ENCODE results near the gene SRGAP3.
A peak's percentile ranks its signal among the peaks of the same experiment; 100 is the strongest.

Gene SRGAP3

DNA sequence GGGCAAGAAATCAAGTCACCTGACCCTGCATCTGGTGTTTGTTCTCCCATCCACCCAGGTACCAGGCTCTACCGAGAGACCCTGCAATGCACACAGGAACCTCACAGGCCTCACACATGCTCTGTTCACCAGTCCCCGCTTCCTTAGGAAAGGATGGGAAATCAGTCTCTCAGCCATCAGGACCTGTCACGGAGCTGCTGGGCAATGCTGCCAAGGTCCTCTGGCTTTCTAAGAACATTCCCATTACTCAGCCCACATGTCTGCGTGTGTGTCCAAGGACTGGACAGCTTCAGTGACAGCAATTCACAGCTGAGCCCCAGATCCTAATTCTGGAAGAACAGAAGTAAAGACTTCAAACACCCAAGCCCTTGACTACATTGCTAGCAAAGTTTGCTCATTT lies 6.5 kb upstream of the SRGAP3 start:
- TF ChIP-seq, protein P1, sequence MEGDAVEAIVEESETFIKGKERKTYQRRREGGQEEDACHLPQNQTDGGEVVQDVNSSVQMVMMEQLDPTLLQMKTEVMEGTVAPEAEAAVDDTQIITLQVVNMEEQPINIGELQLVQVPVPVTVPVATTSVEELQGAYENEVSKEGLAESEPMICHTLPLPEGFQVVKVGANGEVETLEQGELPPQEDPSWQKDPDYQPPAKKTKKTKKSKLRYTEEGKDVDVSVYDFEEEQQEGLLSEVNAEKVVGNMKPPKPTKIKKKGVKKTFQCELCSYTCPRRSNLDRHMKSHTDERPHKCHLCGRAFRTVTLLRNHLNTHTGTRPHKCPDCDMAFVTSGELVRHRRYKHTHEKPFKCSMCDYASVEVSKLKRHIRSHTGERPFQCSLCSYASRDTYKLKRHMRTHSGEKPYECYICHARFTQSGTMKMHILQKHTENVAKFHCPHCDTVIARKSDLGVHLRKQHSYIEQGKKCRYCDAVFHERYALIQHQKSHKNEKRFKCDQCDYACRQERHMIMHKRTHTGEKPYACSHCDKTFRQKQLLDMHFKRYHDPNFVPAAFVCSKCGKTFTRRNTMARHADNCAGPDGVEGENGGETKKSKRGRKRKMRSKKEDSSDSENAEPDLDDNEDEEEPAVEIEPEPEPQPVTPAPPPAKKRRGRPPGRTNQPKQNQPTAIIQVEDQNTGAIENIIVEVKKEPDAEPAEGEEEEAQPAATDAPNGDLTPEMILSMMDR (IDR thresholded peaks at IDR 0.05; ENCODE audit: insufficient read depth, low read depth, low read length, missing control alignments), result no peak
- no peak for DNase-seq (ENCODE audit: low read depth)
- no peak overlapping the region for H3K4me3 ChIP-seq (ENCODE audit: low read depth, low read length)

DNA sequence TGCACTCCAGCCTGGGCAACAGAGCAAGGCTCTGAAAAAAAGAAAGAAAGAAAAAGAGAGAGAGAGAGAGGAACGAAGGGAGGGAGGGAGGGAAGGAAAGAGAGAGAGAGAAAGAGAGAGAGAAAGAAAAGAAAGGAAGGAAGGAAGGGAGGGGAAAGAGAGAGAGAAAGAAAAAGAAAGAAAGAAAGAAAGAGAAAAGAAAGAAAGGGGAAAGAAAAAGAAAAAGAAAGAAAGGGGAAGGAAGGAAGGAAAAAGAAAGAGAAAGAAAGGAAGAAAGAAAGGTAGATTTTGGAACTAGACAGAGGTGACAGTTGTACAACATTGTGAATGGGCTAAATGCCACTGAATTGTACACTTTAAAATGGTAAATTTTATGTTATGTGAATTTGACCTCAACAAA lies 5.3 kb upstream of the SRGAP3 start:
- TF ChIP-seq, protein P1 (IDR thresholded peaks at IDR 0.05; ENCODE audit: insufficient read depth, low read depth, low read length, missing control alignments), result no peak
- no peak overlapping the region for H3K4me3 ChIP-seq (ENCODE audit: low read depth, low read length)
- DNase-seq (ENCODE audit: low read depth), result no peak

DNA sequence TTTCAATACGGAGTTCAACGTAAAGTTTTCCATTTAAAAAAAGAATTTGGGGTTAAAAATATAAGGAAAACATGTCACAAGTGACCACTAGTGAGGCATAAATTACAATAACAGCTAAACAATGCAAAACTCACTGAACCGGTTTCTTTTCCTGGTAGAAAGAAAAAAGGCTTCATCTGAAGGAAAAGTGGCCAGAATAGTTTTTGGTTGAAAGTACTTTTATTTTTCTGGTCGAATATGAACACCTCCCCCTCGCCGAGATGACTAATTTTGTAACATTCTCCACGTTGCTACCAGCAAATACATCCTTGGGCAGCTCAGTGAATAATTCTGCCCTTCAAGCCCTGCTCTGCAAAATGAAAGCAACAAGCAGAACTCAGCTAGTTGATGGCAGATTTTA lies 3.9 kb upstream of the SRGAP3 start:
- H3K4me3 ChIP-seq (ENCODE audit: low read depth, low read length), result no peak overlapping the region
- TF ChIP-seq, protein P1 (IDR thresholded peaks at IDR 0.05; ENCODE audit: insufficient read depth, low read depth, low read length, missing control alignments), result no peak
- no peak for DNase-seq (ENCODE audit: low read depth)

DNA sequence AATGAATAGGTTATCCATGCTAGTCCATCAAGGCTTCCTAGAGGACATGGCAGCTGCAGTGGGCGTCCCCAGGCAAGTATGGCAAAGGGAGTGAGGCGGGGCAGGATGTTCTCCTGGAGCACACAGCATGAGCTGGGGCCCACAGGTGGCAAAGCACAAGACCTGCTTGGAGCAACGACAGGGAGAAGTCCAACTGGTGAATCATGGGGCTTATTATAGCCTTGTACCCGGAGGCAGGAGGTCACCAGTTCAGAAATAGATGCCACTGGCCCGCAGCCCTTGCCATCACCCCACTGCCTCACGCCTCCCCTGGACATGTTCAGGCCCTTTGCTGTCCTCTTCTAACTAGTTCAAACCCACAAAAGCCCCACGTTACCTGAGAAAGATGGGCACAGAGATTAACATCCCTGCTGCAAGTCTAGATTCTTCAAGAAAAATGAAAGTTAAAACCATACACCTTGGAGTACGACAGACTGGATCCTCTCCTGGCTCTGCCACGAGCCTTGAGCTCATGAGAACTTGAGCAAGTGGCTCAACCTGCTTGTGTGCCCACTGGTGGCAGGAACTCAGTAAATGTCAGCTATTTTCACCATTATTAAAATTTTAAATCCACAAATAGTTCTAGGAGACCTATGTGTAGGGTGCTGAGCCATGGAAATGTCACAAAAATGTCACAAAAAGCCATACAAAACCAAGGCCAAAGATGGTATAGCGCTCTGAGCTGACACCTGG lies 1.8 kb upstream of the SRGAP3 start:
- no peak for DNase-seq (ENCODE audit: low read depth)
- no peak overlapping the region for H3K4me3 ChIP-seq (ENCODE audit: low read depth, low read length)
- TF ChIP-seq, protein P1 (IDR thresholded peaks at IDR 0.05; ENCODE audit: insufficient read depth, low read depth, low read length, missing control alignments), result no peak

DNA sequence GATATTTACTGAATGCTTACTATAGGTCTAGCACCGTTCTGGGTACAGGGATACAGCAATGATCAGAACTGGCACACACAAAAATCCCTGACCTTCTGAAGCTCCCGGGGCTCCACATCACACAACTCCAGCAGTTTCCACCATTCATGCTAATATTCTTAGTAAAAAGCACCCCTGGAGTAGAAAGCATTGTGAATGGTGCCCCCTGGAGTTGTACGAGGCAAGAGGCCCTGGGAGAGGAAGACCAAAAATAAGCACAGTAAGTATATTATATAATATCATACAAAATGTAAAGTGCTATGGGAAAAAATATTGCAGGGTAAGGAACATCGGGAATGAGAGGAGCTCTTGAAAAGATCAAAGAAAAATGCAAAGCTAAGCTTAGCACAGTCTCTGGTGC lies 790 bp upstream of the SRGAP3 start:
- no peak overlapping the region for H3K4me3 ChIP-seq (ENCODE audit: low read depth, low read length)
- no peak for DNase-seq (ENCODE audit: low read depth)
- TF ChIP-seq, protein P1 (IDR thresholded peaks at IDR 0.05; ENCODE audit: insufficient read depth, low read depth, low read length, missing control alignments), result no peak

DNA sequence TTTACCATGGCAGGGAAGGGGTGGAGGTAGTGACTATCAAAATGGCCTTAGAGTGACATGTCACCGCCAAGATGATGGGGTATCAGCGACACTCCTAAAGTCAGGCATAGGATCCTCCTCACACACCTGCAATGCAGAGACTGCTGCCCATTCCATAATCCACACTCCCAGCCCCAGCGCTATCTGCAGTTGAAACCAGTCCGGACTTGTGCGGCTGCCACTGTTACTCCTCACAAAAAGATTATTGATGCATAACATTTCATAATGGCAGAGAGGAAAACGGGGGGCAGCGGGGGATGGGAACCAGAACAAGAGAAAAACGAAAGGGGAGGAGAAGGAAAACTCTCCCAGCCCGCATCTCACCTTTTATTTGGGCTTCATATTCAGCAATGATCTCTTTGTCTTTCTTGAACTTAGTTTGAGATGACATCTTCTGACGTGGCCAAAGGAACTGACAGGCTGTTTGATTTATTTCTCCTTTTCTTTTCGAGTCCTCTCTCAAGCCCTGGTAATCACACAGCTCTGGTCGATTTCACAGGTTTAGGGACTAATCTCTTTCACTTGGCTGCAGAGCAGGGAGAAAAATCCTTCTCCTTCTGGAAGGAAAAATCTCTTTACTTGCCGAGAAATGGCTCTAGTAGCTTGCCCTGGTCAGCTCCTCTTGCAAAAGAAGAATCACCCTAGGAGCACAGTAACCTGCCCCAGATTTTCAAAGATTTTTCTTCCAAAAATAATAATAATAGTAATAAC lies 749 bp downstream of the SRGAP3 start:
- no peak for DNase-seq (ENCODE audit: low read depth)
- TF ChIP-seq, protein P1 (IDR thresholded peaks at IDR 0.05; ENCODE audit: insufficient read depth, low read depth, low read length, missing control alignments), result no peak
- peak overlapping the region; percentile 73 for H3K4me3 ChIP-seq (ENCODE audit: low read depth, low read length)
